Embryonic facial prominence (tissue), 1 donor: ENCODE data around the gene SGO2.
"Not testable (repeated sequence)": the region's sequence is repeated elsewhere in the genome, so short reads cannot be mapped to it uniquely, and the experiment has no call there.

Experiments
- DNase-seq: peaks from one replicate; pipeline ENCODE4 v3.0.0-alpha.2; 2016; ENCODE audit errors: extremely low spot score

The SGO2 gene

DNA sequence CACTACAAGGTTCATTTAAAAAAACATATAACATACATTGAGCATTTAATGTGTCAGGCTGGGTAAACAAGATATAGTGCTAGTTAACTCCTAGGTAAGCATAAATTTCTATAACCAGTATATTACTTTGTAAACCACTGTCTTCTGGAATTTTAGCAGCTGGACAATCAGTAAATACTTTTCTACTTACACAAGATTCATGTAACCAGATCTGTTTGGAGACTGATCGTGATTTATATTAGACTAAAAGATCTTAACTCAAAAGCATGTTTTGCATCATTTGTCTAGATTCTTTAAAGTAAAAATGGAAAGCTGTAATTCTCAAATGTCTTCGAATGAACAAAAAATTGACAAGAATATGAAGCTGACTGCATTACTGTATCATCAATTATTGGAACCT, 941 bp upstream of the SGO2 start:
- no peak for DNase-seq

GRCh38 chr2:200525551-200525881, 491 bp upstream of the SGO2 start:
- no peak for DNase-seq

- no peak for DNase-seq
Measured at GRCh38 chr2:200528228-200528627, 2.2 kb downstream of the SGO2 start.

- DNase-seq: no peak
Measured at GRCh38 chr2:200533754-200534153, 7.7 kb downstream of the SGO2 start.

DNA sequence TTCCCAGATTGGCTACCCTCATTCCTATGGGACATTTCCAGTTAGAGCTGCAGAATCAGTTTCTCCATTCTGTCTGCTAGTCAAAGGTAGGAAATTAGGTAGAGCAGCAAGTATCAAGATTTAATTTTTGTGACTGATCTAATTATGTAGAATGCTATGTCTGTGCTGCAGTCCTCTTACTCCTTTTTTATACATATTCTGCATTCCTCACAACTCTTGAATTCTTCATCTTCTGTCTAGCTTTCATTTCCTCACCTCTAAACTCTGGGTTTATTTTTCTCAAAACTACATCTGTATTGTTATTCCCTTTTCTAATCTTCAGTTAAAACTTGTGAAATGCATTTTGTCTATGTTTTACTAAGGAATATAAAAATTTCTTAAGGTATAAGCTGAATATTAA, 8.6 kb downstream of the SGO2 start:
- no peak for DNase-seq

DNA sequence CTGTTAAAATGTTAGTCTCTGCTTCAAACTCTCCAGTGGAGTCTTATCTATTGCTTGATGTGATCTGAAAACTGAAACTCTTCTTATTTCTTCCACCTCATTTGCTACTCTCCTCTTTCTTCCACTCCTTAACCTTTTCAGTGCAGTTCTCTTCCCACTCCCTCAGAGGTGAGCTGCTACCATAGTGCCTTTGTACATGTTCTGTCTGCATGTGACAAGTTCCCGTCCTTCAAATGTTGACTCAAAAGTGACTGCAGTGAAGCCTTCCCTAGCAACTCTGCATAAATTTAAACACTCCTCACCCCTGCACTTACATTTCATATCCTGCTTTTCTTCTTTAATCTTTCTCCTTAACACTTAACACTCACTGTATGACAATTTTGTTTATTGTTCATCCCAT, 12.1 kb downstream of the SGO2 start:
- DNase-seq: no peak

DNA sequence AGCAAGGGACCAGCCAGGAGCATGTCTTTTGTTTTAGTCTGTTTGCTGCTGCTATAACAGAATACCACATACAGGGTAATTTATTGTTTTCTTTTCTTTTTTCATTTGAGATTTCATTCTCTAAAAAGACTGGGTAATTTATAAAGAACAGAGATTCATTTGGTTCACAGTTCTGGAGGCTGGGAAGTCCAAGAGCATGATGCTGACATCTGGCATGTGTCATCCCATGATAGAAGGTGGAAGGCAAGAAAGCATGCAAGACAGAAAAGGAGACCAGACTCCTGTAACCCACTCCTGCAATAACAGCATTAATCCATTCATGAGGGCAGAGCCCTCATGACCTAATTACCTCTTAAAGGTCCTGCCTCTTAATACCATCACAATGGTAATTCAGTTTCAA, 14.8 kb downstream of the SGO2 start:
- DNase-seq: no peak

GRCh38 chr2:200566596-200566995, 40.6 kb downstream of the SGO2 start:
- not testable (repeated sequence) for DNase-seq

DNA sequence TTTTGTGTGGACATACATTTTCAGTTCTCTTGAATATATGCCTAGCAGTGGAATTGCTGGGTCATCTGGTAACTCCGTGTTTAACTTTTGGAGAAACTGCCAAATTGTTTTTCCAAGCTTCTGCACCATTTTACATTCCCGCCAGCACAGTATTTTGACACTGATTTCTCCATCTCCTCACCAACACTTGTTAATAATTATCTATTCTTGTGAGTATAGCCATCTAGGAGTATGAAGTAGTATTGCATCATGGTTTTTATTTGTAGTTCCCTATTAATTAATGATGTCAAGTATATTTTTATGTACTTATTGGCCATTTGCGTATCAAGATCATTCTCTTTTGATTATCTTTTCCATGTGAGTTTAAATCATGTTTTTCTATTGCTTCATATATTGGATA, 41.9 kb downstream of the SGO2 start:
- no peak for DNase-seq

DNA sequence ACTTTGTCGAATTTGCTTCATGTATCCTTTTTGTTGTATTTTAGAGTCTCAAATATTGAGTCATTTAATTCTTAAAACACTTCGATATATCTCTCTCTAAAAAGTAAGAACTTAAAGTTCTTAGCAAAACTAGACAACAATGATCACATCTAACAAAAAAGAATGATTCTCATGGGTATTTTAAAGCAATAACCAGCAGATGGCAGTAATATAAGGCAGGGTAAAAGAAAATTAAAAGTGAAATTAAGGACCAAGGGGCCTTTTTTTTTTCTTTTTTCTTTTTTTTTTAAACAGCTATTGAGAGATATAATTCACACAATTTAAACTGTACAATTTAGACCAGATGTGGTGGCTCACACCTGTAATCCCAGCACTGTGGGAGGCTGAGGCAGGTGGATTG, 50.0 kb downstream of the SGO2 start:
- DNase-seq: no peak

DNA sequence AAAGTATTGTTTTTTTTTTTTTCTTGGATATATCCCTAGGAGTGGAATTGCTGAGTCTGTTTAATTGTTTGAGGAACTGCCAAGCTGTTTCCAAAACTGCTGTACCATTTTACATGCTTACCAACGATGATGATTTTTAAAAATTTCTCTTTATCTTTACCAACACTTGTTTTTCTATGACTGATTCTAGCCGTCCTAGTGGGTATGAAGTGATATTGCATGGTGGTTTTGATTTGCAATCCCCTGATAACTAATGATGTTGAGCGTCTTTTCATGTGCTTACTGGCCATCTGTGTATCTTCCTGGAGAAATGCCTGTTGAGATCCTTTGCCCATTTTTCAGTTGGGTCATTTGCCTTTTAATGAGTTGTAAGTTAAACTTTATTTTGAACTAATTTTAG, 51.0 kb downstream of the SGO2 start:
- DNase-seq: no peak

DNA sequence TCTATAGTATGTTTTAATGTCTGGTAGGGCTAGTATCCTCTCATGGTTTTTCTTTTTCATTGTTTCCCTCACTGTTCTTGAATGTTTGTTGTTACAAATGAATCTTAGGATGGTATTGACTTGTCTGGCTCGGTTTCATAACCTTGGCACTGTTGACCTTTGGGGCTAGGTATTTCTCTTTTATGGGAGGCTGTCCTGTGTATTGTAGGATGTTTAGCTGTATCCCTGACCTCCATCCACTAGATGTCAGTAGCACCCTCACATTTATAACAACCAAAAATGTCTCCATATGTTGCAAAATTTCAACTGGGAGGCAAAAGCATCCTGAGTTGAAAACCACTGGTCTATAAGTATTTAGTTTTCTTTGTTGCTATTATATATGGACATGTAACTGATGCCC, 52.8 kb downstream of the SGO2 start:
- DNase-seq: no peak

DNA sequence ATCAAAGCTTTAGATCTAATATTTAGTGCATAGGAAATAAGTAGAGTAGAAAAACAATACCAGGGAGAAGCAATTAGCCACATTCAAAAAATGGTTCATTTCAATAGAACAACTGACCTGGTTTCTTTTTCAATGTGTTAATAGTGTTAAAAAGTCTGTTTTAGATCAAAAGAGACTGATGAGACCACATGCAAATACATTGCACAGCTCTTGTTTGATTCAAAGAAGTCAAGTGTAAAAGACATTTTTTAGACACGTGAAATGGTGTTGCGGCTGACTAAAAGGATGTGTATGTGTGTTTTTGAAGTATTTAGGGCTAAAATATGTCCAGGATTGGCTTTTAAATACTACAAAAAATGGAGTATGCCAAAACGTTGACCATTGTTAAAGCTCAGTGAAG, 58.6 kb downstream of the SGO2 start:
- no peak for DNase-seq

DNA sequence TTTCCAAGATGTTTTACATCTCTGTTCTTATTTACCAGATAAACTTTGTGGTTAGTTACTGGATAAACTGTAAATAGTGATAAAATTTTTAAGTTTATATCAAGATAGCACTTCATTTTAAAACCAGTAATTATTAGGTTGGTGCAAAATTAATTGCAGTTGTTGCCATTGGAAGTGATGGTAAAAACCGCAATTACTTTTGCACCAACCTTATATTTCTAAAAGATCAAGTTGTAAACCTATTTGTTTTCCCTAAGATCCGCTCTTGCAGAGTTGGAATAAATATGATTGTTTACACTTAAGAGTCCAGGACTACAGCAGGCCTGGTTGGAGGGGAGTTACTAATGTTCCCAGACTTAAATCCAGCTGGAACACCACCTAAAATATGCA, 59.3 kb downstream of the SGO2 start:
- DNase-seq: no peak

DNA sequence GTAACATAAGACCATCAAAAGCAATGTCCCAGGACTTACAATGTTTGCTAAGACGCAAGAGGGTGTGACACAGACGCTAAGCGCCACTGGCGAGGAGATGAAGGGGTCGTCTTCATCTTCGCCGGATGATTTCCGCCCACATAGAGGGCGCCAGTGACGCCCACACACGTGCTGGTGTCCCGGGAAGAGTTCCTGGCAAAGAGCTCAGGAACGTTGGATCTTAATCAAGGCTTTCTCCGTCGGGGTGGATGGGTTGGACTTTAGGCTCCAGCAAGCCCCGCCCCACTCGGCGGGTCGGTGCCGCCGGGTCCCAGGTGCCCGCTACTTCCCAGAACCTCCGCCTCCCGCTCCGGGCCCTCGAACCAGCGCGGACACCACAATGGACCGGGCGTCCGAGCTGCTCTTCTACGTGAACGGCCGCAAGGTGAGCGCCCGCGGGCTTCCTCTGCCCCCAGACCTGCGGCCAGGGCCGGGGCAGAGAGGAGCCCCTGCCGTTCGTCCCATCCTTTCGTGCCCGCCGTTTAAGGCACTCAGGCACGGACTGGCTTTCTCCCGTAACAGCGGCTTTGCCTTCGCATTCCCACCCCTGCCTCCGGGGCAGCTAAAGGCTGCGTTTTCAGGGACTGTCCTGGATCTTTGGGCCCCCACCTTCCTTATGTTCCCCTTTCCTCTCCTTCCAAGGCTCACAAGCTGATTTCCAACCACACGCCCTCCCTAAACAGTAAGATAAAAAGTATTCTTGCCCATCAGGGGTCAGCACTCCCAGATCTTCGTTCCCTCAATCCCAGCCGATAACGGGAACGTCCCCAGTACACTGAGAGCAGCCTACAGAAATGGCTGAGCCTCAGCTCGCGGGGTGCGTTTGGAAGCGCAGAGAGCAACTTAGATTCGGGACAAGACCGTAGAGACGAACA, 60.0 kb downstream of the SGO2 start, which contains the start of gene AOX1:
TSS of gene AOX1 (plus strand) at position 285 of the 914 bp plus-strand sequence. CDS start at position 380, 95 bp downstream.
- DNase-seq: no peak

GRCh38 chr2:200586644-200586975, 60.6 kb downstream of the SGO2 start:
- DNase-seq: no peak

- DNase-seq: no peak
Measured at GRCh38 chr2:200587007-200587616, 61.1 kb downstream of the SGO2 start.

- DNase-seq: no peak
Measured at GRCh38 chr2:200588076-200588678, 62.2 kb downstream of the SGO2 start.

DNA sequence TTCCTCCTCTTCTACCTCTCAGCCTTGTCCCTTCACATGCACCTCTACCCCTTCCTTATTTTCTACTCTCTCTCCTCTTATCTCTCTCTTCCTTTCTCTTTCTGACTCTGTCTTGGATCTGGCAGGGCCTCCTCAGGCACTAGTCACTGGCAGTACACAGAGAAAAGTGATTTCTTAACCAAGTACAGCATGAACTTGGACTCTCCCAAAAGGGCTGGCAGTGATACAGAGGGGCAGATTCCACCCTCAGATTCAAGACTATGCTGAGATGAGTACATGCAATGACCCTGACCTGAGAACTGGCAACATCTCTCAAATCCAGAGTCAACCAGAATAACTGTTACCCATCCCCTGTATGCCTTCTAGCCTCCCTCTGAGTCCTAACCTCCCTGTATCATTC, 64.1 kb downstream of the SGO2 start:
- no peak for DNase-seq

DNA sequence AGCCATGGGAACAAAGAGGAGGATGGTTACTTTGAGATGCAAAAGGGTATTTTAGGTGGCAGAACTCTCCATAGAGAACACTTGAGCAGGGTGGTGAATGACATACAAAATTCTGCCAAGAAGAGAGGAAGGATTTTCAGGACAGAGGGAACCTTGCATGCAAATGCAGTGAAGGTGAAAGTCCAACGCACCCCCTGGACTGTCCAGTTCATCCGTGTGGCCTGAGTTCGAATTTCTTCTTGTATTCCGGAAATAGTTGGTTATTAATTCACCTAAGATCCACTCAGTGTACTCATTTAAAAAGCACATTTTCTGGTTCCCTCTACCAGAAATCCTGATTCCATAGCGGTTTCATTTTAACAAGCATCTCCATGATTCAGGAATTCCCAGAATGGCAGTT, 65.3 kb downstream of the SGO2 start:
- DNase-seq: no peak

DNA sequence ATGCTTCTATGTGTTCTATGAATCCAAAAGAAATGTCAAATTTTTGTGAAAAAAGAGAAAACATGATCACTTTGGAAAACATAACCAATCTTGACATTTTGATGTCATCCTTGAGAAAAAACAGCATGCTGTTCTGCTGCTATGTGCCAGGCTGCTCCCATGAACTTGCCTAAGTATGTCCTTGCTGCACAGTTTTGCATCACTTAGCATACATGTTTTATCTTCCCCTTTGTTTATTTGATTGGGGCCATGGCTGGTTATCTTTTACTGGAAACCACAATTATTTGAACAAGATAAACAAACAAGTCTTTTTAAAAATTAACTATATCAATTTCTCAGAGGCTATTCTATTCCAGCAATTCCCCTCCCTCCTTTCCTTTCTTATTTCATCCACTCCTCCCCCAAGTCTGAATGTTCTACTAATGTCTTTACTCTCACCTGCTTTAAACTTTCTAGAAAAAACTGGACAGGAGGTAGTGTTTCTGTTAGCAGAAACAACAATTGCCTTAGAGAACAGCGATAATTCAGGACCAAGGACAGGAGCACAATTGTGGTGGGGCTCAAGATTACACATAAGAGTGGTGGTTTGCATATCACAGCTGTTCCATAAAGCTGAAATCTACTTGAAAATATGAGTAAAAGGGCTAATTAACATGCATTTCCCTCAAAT, 66.5 kb downstream of the SGO2 start:
- DNase-seq: no peak

DNA sequence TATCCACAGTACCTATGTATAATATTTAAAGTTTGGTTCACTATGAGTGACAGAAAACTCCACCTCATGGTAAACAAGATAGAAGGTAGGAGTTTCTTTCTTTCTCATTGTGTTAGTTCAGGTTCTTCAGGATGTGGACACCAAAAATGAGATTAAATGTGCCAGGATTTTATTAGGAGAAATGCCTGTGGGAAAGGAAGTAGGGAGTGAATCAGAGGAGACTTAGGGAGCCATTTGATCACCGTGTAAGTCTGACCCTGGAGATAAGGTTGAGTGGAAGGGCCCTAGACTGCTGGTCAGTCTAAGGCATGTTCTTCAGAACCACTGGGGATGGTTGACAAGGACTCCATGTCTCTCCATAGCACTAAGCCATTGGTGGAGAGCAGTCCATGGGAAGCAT, 67.9 kb downstream of the SGO2 start:
- no peak for DNase-seq

GRCh38 chr2:200595913-200596312, 69.9 kb downstream of the SGO2 start:
- no peak for DNase-seq
